NCI-H1694 (cell line): Measurements from ENCODE around the gene GFRA1.
"Not testable (repeated sequence)": the region's sequence is repeated elsewhere in the genome, so short reads cannot be mapped to it uniquely, and the experiment has no call there.

Experiments used
- DNase-seq: peaks from one replicate; lab custom pipeline; 2025; lab: John Stamatoyannopoulos, UW

The GFRA1 gene

GRCh38 chr10:116197946-116198675 lies 74.9 kb downstream of the GFRA1 start:
- DNase-seq: no peak

- DNase-seq: no peak
Observed at GRCh38 chr10:116195583-116195982, 77.4 kb downstream of the GFRA1 start.

- DNase-seq: no peak
Observed at GRCh38 chr10:116195039-116195438, 78.0 kb downstream of the GFRA1 start.

- no peak for DNase-seq
Observed at GRCh38 chr10:116194061-116194460, 78.9 kb downstream of the GFRA1 start.

GRCh38 chr10:116190883-116191282 lies 82.1 kb downstream of the GFRA1 start:
- no peak for DNase-seq

GRCh38 chr10:116186273-116186672 lies 86.7 kb downstream of the GFRA1 start:
- DNase-seq: no peak

GRCh38 chr10:116185199-116185867 lies 87.7 kb downstream of the GFRA1 start:
- DNase-seq: no peak

- no peak for DNase-seq
Observed at GRCh38 chr10:116184512-116184794, 88.6 kb downstream of the GFRA1 start.

- DNase-seq: no peak
Observed at GRCh38 chr10:116183733-116184511, 89.1 kb downstream of the GFRA1 start.

- no peak for DNase-seq
Observed at GRCh38 chr10:116182426-116182825, 90.6 kb downstream of the GFRA1 start.

GRCh38 chr10:116178086-116178605 lies 94.9 kb downstream of the GFRA1 start:
- DNase-seq: no peak

- no peak for DNase-seq
Observed at GRCh38 chr10:116175231-116175630, 97.8 kb downstream of the GFRA1 start.

GRCh38 chr10:116171505-116171904 lies 101.5 kb downstream of the GFRA1 start:
- no peak for DNase-seq

- no peak for DNase-seq
Observed at GRCh38 chr10:116170815-116171250, 102.2 kb downstream of the GFRA1 start.

- no peak for DNase-seq
Observed at GRCh38 chr10:116169782-116170445, 103.1 kb downstream of the GFRA1 start.

GRCh38 chr10:116168745-116169144 lies 104.3 kb downstream of the GFRA1 start:
- DNase-seq: no peak

GRCh38 chr10:116168329-116168728 lies 104.7 kb downstream of the GFRA1 start:
- DNase-seq: no peak

- DNase-seq: not testable (repeated sequence)
Observed at GRCh38 chr10:116165941-116166340, 107.1 kb downstream of the GFRA1 start.

- no peak for DNase-seq
Observed at GRCh38 chr10:116164291-116164690, 108.7 kb downstream of the GFRA1 start.

GRCh38 chr10:116163333-116164131 lies 109.5 kb downstream of the GFRA1 start:
- no peak for DNase-seq

- no peak for DNase-seq
Observed at GRCh38 chr10:116162851-116163250, 110.2 kb downstream of the GFRA1 start.
